SK-N-DZ (cell line): ENCODE data around the gene ELP2.

Experiments used
- DNase-seq: peaks from one replicate; pipeline ENCODE4 v3.0.0-alpha.2; 2015; ENCODE audit warnings: low spot score

Gene ELP2

DNA sequence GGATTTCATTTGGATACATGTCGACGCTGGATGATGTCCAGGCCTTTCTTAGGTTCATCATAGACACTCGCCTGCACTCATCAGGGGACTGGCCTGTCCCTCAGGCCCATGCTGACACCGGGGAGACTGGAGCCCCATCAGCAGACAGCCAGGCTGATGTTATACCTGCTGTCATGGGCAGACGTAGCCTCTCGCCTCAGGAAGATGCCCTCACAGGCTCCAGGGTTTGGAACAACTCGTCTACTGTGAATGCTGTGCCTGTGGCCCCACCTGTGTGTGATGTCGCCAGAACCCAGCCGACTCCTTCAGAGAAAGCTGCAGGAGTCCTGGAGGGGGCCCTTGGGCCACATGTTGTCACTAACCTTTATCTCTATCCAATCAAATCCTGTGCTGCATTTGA is 85.9 kb downstream of the ELP2 start:
- DNase-seq = no peak

DNA sequence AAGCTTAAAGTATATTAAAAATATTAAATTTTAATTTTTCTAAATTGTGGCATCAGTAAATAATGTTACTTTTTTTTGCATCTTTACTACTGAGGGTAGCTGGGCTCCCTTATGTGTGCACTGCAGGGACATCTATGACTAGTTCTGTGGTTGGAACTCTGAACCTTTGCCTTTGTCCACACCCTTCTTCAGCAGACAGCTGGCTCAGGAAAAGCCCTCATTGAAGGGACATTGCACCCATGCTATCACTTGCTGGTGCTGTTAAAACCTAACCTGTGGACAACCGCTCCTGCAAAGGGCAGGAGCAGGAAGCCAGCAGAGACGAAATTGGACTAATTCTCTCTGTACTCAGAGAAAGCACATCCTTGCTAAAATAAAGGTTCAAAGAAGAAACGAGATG is 87.6 kb downstream of the ELP2 start:
- no peak for DNase-seq

DNA sequence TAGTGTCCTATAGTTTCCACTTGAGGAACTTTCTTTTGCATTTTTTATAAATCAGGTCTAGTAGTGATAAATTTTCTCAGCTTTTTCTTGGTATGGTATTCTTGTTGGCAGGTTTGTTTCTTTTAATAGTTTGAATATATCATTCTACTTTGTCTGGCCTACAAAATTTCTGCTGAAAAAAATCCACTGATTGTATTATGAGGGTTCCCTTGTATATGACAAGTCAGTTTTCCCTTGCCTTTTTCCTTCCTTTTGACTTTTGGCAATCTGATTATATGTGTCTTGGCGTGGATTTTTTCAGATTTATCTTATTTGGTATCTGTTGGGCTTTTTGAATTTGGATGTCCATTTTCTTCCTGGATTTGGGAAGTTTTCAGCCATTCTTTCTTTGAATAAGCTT is 99.5 kb downstream of the ELP2 start:
- no peak for DNase-seq
